Measurements from ENCODE around the gene SLC9A4. TPM values are rescaled to one million over a fixed set of nuclear protein-coding genes. Genes with fewer than 3 reads are reported as not detected.

The SLC9A4 gene
- polyA plus RNA-seq, 1 experiment = not detected

DNA sequence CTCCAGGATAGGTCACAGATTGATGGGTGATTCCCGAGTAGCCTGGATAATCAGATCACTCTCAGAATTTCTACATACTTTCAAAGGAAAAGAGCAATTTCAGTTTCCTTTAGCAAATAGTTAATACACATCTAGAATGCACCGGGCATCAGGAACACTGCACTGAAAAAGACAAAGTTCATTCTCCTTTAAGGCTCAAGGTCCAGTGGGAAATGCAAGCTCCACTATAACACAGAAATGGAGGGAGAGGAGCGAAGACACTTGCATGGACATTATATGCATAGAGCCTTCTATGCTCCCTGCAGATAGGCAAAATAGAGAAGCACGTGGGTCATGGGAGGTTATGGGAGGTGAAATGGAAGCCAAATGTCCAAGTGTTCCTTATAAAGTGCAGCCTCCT is 49.1 kb downstream of the SLC9A4 start:
- no peaks in the 10 kb centered on the region for H3K9me3 ChIP-seq (ENCODE audit: control insufficient read depth, insufficient read depth, low read length)
- TF ChIP-seq, protein P1, sequence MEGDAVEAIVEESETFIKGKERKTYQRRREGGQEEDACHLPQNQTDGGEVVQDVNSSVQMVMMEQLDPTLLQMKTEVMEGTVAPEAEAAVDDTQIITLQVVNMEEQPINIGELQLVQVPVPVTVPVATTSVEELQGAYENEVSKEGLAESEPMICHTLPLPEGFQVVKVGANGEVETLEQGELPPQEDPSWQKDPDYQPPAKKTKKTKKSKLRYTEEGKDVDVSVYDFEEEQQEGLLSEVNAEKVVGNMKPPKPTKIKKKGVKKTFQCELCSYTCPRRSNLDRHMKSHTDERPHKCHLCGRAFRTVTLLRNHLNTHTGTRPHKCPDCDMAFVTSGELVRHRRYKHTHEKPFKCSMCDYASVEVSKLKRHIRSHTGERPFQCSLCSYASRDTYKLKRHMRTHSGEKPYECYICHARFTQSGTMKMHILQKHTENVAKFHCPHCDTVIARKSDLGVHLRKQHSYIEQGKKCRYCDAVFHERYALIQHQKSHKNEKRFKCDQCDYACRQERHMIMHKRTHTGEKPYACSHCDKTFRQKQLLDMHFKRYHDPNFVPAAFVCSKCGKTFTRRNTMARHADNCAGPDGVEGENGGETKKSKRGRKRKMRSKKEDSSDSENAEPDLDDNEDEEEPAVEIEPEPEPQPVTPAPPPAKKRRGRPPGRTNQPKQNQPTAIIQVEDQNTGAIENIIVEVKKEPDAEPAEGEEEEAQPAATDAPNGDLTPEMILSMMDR (IDR thresholded peaks at IDR 0.05; ENCODE audit: low read depth, low read length) = no peak
- no peak overlapping the region for H3K4me3 ChIP-seq (ENCODE audit: low read depth, low read length)
- CTCF ChIA-PET = no interaction called here
- peaks cover 10% of the 10 kb centered on the region for H3K27me3 ChIP-seq (ENCODE audit: control insufficient read depth, insufficient read depth, low read length)
- POLR2A ChIA-PET = no interaction called here
- DNase-seq (ENCODE audit: low read depth, low spot score) = no peak
- H3K27ac ChIP-seq (ENCODE audit: low read depth, low read length) = no peak overlapping the region

DNA sequence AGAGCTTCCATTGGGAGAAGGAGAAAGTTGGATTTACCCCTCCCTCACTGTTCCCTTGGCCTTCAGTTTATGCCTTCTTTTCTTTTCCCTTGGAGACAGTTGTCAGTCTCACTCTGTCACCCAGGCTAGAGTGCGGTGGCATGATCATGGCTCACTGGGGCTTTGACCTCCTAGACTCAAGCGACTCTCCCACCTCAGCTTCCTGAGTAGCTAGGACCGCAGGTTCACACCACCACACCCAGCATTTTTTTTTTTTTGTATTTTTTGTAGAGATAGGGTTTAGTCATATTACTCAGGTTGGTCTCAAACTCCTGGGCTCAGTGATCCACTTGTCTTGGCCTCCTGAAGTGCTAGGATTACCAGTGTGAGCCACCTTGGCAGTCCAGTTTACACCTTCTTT is 49.9 kb downstream of the SLC9A4 start:
- CTCF ChIA-PET = no interaction called here
- Histone ChIP-seq H3K9me3 (ENCODE audit: control insufficient read depth, insufficient read depth, low read length) (no peaks in the 10 kb centered on the region), H3K27me3 (ENCODE audit: control insufficient read depth, insufficient read depth, low read length) (peaks cover 10% of the 10 kb centered on the region), H3K27ac (ENCODE audit: low read depth, low read length) (no peak overlapping the region), H3K4me3 (ENCODE audit: low read depth, low read length) (no peak overlapping the region)
- TF ChIP-seq, protein P1 (IDR thresholded peaks at IDR 0.05; ENCODE audit: low read depth, low read length) = no peak
- POLR2A ChIA-PET = no interaction called here
- DNase-seq (ENCODE audit: low read depth, low spot score) = no peak

DNA sequence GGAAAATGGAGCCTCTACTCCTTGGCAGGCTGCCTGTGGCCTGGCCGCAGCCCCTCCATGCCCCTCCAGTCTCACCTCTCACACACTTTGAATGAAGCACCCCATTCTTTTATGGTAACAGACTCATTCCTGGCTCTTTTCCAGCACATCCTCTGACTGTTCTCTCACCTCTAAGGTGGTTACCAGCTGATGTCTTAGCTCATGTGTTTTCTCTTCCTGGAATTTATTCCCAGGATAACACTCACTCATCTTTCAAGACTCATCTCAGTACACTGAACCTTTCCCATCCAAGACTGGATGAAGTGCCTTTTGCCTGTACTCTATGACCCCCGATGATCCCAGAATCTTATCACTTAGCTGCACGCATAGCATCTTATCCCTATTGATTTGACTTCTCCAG is 50.6 kb downstream of the SLC9A4 start:
- TF ChIP-seq, protein P1 (IDR thresholded peaks at IDR 0.05; ENCODE audit: low read depth, low read length) = no peak
- Histone ChIP-seq H3K27me3 (ENCODE audit: control insufficient read depth, insufficient read depth, low read length) (peaks cover 10% of the 10 kb centered on the region), H3K4me3 (ENCODE audit: low read depth, low read length) (no peak overlapping the region), H3K27ac (ENCODE audit: low read depth, low read length) (no peak overlapping the region), H3K9me3 (ENCODE audit: control insufficient read depth, insufficient read depth, low read length) (no peaks in the 10 kb centered on the region)
- ChIA-PET POLR2A (no interaction called here), CTCF (no interaction called here)
- DNase-seq (ENCODE audit: low read depth, low spot score) = no peak

DNA sequence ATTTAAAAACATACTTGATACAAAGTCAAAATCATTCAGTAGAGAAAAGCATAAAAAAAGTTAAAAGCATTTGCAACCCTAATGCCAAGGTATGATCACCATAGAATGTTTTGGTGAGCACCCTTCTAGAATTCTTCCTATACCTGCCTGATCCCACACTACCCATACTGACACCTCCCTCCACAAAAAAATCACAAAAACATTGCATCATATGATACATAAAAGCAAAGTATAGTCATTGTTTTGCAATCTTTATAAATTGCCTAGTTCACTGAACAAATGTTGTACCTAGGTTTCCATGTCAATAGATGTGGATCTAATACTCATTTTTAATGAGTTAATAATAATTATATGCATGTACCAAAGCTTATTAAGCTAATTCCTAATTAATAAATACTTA is 54.1 kb downstream of the SLC9A4 start:
- DNase-seq (ENCODE audit: low read depth, low spot score) = no peak
- Histone ChIP-seq H3K4me3 (ENCODE audit: low read depth, low read length) (no peak overlapping the region), H3K27me3 (ENCODE audit: control insufficient read depth, insufficient read depth, low read length) (peaks cover 6% of the 10 kb centered on the region), H3K9me3 (ENCODE audit: control insufficient read depth, insufficient read depth, low read length) (no peaks in the 10 kb centered on the region), H3K27ac (ENCODE audit: low read depth, low read length) (no peak overlapping the region)
- CTCF ChIA-PET = no interaction called here
- POLR2A ChIA-PET = no interaction called here
- TF ChIP-seq, protein P1 (IDR thresholded peaks at IDR 0.05; ENCODE audit: low read depth, low read length) = no peak

DNA sequence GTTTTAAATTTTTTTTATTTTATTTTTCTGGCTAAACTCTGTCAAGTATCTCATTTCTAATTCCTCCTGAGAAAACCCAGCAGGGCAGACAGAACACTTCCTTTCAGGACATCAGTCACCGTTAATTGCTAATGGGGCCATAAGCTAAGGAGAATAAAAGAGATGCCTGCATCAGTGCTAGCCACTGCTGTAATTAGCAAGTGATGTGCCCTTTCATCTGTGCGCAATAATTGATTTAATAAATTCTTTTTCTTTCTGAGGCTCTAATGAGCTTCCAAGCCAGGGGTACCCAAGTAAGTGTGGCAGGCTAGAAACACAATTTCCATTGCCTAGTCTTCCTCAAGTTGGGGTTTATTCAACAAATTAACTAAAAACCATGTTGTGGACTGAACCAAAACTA is 65.5 kb downstream of the SLC9A4 start:
- Histone ChIP-seq H3K4me3 (ENCODE audit: low read depth, low read length) (no peak overlapping the region), H3K9me3 (ENCODE audit: control insufficient read depth, insufficient read depth, low read length) (no peaks in the 10 kb centered on the region), H3K27ac (ENCODE audit: low read depth, low read length) (no peak overlapping the region), H3K27me3 (ENCODE audit: control insufficient read depth, insufficient read depth, low read length) (peaks cover 3% of the 10 kb centered on the region)
- ChIA-PET CTCF (no interaction called here), POLR2A (no interaction called here)
- DNase-seq (ENCODE audit: low read depth, low spot score) = no peak
- TF ChIP-seq, protein P1 (IDR thresholded peaks at IDR 0.05; ENCODE audit: low read depth, low read length) = no peak

Measured in AG04450 (cell line).